Measurements from ENCODE around the gene TYK2. TPM values are rescaled to one million over a fixed set of nuclear protein-coding genes. Genes with fewer than 3 reads are reported as not detected.

Gene TYK2
- total and polyA plus RNA-seq, 9 of the 15 experiments (the other 6 are each of a cell fraction or from before 2014, with no cell fraction given): 15.0 to 182 (median 85.9) TPM

DNA sequence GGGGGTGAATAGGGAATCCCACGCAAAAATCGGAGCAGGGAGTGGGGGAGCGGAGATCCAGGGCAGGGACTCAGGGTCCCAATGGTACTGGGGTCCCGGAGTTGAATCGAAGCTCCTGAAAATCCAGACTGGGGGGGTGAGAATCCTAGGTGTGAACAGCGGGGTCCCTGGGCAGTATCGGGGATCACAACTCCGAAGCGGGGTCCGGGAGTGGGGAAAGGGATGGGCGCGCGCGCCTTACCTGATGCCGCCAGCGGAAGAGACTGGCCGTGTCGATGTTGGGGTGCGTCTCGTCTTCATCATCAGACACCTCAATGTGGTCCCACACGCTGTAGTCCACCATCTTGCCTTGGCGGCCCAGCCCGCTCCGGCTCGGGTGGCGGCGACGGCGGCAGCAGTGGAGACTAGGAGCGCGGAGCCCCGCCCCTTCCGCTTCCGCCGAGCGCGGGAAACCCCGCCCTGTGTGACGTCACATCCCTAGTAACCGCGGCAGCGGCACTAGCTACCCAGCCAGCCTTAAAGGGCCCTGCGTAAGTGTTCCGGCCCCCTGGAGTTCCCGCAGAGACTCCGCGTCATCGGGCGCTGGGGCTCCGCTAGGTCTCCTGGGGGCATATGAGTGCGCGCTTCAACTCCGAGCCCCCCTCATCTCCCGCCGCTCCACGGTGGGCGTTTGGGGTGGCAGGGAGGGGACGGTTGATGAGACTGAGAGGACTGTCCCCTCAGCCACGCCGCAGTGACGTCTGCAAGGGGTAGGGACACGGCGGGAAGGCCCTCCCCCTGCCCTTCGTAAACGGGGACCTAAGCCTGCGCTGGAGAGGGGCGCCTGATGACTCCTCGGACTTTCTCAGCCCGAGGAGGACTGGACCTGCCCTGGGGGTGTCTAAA is 23.0 kb upstream of the TYK2 start, which contains the start of gene CDC37:
Gene CDC37, minus strand, starts transcription at position 406 of the 885 bp plus-strand sequence. Its CDS starts 63 bp downstream, at position 343.
- under 1% methylated on average over 66 of the region's 69 CpGs for WGBS (ENCODE audit: insufficient coverage, low coverage, missing lambda C conversion rate)
- Histone ChIP-seq H3K27ac (ENCODE audit: extremely low read depth, low read depth, low read length) (peak within 1 kb of the TSS; percentile 76), H3K9ac (ENCODE audit: insufficient read depth in 1 of 2, low read depth in 2 of 2, low read length in 2 of 2) (peak within 1 kb of the TSS; percentile 96 to 98), H3K9me3 (replicated peaks; ENCODE audit: control insufficient read depth, insufficient read depth, low read depth, low read length) (no peaks in the 10 kb centered on the region), H3K79me2 (ENCODE audit: control insufficient read depth, insufficient read depth, low read length) (peaks cover 54% of the 10 kb centered on the region), H4K20me1 (replicated peaks; ENCODE audit: control insufficient read depth, insufficient read depth, low read length) (peaks cover 21% of the 10 kb centered on the region), H2AFZ (ENCODE audit: low read depth, low read length) (peak within 1 kb of the TSS; percentile 91), H3K4me1 (replicated peaks in 1 of 2; ENCODE audit: control insufficient read depth in 2 of 2, insufficient read depth in 2 of 2, low read length in 2 of 2) (peaks cover 18 to 50% of the 10 kb centered on the region in 2 experiments), H3K9me1 (ENCODE audit: control insufficient read depth, insufficient read depth, low read length) (no peaks in the 10 kb centered on the region), H3K4me3 (peak within 1 kb of the TSS; percentile 99), H3K4me2 (ENCODE audit: insufficient read depth, low read length) (peak within 1 kb of the TSS; percentile 96), H3K36me3 (ENCODE audit: control insufficient read depth, insufficient read depth, low read length) (peaks cover 27% of the 10 kb centered on the region; the same call in 2 of the 3 replicates), H3K27me3 (ENCODE audit: control insufficient read depth in 2 of 2, insufficient read depth in 2 of 2, low read length in 2 of 2) (no peaks in the 10 kb centered on the region)
- FAIRE-seq (peak; percentile 87), ATAC-seq (peak; percentile 87), DNase-seq (ENCODE audit: extremely low read depth in 1 of 4, low spot score in 3 of 4) (peak; percentile 94 to 97 (median 96))
- in situ Hi-C loops (cut with MboI): no loop called here
- CTCF ChIA-PET (ENCODE audit: low intra/inter-chr PET ratio): interaction anchor here (1.4 to 2.2 kb wide), 4 partner anchors 14 to 33 kb away, joined by 8 to 11 read pairs (median 9); partner anchors contain the start of gene PDE4A
- BruUV-seq (replicated peaks): TSS peak; percentile 51
- POLR2A ChIA-PET: interaction anchor here (0.6 to 1.5 kb wide), 7 partner anchors 10 to 270 kb away, joined by 4 to 9 read pairs (median 4); partner anchors contain the start of gene ICAM5
- intact Hi-C loops (cut with micrococcal nuclease): loop anchor here (1.0 to 5.0 kb wide), 3 partner anchors 33 to 294 kb away; no protein-coding TSS in a partner anchor
- TF ChIP-seq CXXC5 (CRISPR knock-in tag; IDR thresholded peaks at IDR 0.05) (peak; percentile 66), MXI1 (IDR thresholded peaks at IDR 0.05; ENCODE audit: low read depth, low read length) (peak; percentile 95), TARDBP (IDR thresholded peaks at IDR 0.05) (no peak), RFX5 (IDR thresholded peaks at IDR 0.05; ENCODE audit: low read depth, low read length) (peak; percentile 79), FOXA3 (CRISPR knock-in tag; conservative IDR thresholded peaks at IDR 0.05 in 1 of 2, IDR thresholded peaks at IDR 0.05 in 1 of 2) (no peak), ZNF584 (CRISPR knock-in tag; IDR thresholded peaks at IDR 0.05; ENCODE audit: low read depth) (no peak), ZNF12 (CRISPR knock-in tag; IDR thresholded peaks at IDR 0.05) (0 out of 2 replicates have a peak, but pooled peaks have one; percentile 41), ZNF785 (CRISPR knock-in tag; IDR thresholded peaks at IDR 0.05) (no peak), ELF4 (CRISPR knock-in tag; IDR thresholded peaks at IDR 0.05) (no peak), RUNX1 (IDR thresholded peaks at IDR 0.05; ENCODE audit: low read depth) (no peak)
- TF ChIP-seq, protein P1, sequence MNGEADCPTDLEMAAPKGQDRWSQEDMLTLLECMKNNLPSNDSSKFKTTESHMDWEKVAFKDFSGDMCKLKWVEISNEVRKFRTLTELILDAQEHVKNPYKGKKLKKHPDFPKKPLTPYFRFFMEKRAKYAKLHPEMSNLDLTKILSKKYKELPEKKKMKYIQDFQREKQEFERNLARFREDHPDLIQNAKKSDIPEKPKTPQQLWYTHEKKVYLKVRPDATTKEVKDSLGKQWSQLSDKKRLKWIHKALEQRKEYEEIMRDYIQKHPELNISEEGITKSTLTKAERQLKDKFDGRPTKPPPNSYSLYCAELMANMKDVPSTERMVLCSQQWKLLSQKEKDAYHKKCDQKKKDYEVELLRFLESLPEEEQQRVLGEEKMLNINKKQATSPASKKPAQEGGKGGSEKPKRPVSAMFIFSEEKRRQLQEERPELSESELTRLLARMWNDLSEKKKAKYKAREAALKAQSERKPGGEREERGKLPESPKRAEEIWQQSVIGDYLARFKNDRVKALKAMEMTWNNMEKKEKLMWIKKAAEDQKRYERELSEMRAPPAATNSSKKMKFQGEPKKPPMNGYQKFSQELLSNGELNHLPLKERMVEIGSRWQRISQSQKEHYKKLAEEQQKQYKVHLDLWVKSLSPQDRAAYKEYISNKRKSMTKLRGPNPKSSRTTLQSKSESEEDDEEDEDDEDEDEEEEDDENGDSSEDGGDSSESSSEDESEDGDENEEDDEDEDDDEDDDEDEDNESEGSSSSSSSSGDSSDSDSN (IDR thresholded peaks at IDR 0.05; ENCODE audit: borderline replicate concordance in 1 of 2, low read depth in 2 of 2, low read length in 2 of 2): peak in 1 of 2 experiments; percentile 21; a peak in 1 of 4 replicates

All from K562 (cell line).